NCI-H82 treated with DMSO at 0.1 percent for 48 hours (cell line): ENCODE results near the gene GRID2.

Experiments
- DNase-seq: peaks from one replicate; lab custom pipeline; 2025; ENCODE audit not compliant: unreplicated experiment; lab: John Stamatoyannopoulos, UW

The GRID2 gene

DNA sequence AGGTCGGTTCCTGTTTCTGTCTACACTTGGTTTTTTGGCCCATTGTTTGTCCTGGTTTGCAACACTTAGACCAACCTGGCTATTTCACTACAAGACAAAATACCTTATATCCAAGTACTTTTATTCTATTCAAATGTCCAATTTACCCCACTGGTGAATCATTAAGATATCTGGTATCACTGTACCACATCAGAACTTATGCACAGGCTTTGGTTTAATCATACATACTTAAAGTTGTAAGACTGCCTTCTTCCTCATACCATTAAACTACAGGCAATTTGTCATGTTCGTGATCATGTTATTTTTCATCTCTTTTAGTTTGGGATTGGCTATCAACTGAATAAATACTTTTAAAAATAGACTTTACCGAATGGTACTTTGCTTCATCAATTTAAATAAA, 1471.8 kb downstream of the GRID2 start:
- no peak for DNase-seq

DNA sequence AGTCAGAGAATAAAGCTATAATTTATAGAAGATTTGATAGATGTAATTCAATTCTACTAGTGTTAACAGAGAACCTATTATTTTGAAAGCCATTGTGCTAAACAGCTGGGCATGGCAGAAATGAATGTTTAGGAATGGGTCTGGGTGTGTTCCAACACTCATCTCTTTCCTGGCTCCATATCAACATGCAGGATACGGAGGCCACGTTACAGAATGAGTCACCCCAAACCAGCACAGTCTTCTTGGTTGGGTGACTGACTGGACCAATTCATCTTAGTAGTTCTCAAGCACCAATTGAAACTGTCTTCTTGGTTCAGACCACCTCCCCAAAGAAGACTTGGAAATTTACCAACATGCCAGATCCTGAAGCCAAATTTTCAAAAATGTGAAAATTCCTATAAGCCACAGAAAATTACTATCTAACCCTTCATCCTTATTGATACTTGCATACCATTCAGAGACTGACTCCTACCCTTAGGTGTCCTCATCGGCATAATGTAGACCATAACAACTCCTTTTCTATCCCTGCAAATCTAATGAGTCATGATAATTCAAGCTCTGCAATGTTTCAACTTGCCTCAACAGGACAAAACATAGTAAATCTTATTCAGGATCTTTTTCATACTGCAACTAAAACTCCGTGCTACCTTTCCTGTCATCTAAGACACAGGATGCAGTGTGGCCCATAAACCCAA, 1472.8 kb downstream of the GRID2 start:
- no peak for DNase-seq

DNA sequence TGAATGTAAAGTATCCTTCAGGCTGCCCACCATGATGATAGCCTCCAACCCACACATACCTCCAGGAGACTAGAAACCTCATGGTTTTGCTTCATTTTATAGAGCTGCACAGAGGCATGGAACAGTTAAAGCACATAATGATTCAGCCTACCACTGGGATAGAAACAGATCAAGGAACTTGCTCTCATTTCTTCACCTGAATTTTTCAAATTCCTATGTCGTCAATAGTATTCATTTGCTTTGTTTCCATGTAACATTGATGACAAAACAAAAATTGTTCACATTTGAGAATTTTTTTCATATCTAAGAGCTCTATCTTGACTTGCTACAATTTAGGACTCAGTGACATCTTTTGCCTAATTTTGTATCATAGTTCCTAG, 1473.3 kb downstream of the GRID2 start:
- no peak for DNase-seq

DNA sequence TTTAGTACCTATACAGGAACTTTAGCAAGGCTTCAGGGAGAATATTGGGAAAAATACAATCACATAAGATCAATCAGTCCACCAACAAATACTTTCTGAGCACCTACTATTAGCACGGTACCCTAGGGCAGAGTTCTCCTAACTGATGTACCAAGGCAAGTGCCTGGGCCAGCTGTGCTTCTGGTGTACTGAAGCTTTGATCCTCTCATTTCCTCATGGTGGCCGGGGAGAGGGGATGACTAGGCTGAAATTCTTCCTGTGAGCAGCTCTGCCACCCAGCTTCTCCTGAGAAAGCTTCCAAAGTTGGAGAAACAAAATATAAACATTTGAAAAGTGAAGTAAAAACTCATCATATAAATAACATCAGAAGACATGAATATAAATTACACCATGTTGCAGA, 1475.5 kb downstream of the GRID2 start:
- no peak for DNase-seq

DNA sequence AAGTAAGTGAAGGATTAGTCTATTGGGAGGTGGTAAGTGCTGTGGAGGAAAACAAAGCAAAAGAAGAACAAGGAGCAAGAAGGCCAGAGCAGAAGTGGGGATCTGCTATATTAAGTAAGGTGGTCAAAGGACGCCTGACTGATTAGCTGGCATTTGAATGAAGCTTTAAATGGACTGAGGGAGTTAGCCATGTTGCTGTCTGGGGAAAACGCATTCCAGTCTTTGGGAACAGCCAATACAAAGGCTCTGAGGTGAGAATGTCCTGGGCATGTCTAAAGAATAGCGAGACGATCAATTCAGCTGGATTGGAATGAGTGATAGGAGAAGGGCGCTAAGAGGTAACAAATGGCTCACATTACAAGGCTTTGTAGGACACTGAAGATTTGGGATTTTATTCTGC, 1476.3 kb downstream of the GRID2 start:
- no peak for DNase-seq

DNA sequence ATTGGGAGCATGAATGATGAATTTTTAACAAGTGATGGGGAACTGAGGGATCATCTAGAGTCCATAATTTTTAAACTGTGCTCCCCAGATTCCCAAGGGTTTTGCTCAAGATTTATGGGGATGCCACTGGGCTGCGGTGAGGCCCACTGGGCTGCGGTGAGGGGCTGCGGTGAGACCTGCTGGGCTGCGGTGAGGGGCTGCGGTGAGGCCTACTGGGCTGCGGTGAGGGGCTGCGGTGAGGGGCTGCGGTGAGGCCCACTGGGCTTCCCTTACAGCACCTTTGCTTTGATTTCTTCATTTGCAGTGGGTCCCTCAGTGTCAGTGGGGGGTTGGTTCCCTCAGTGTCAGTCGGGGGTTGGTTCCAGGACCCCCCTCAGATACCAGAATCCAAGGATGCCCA, 1477.4 kb downstream of the GRID2 start:
- DNase-seq = no peak

DNA sequence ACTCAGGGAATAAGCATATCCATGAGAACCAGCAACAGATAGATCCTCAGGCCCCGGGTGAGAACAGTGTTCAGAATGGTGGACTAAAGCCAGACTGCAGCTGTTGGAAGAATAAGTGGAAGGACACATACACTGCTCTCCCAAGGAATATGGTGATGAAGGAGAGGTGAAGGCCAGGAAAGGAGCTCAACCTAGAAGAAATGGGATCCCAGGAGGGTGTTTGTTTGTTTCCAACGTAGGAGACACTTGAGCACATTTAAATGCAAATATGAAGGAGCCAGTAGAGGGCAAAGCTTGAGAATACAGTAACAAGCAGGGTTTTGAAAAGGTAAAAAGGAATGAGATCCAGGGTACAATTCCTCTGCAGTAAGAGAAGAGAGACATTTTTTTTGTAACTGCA, 1482.4 kb downstream of the GRID2 start:
- no peak for DNase-seq

DNA sequence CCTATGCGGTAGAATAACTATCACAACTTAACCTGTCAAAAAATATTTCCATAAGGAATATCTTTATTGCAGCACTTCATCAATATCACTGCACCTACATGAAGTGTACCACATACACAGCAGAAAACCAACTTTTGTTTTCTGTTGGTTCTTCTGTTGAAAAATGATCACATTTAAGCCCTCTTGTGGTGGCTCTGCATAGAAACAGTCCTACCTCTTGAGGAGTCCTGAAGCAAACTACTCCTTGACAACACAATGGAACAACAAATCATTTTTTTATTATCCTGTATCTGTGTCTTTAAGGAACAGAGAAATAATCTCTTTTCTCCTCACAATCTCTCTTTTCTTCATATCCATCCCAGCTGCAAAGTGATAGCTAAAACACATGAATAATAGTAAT, 1484.9 kb downstream of the GRID2 start:
- DNase-seq = no peak

DNA sequence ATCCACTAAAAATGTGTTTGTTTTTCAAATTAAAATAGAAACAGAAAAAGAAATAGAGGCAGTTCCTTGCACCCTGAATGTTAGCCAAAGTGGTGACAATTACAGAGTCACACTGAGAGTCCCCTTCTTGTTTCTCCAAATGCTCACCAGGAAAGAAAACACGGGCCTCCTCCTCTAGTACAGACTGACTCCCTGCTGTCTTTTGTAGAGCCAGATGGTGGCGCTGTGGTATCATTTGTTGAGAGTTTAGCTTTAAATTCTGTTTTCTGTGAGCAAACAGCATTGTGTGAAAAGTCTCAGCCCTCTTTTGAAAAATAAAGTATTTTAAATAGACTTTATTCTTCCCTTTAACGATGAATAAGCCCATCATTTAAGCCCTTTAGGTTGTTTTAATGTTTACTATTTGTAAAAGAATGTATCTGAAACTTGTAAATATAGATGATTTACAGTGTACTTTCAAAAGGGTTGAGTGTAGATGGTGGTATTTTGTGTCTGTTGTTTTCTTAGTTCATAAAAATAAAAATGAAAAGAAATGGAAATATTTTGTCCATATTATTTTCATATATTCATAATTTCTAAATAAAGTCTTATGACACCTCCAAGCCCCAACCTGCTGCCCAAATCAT, 1487.9 kb downstream of the GRID2 start:
- DNase-seq = peak; percentile 65

DNA sequence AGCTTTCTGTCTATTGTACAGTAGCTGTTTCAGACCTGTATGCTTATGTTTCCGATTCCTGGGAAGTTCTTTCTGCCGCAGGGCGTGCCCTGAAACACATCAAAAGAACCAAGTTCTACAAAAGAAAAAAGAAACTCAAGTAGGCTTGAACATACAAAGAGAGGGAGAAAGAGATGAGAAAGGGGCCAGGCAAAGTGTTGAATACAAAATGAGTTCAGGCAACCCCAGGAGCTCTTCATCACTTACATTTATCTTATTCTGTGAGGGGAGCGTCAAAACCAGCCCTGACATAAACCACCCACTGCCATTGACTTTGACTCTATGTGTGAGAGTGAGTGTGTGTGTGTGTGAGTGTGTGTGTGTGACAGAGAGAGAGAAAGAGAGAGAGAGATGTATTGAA, 1498.3 kb downstream of the GRID2 start:
- DNase-seq = no peak

DNA sequence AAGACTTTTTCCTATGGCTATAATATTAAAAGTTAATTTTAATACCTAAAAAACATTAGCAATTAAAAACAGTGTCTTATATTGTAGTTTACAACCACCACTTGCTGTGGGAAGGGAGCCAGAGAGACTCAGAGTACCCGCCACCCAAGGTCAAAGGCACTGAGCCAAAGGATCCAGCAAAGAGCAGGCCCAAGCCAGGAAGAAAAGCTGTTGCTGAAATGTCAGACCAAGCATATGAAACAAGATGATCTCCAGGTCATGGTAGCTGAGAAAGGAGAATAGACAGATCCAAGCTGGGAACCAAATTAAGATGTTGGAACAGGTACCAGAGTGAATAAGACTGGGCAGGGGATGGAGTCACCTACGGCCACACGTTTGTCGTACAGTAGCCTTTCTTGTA, 1506.0 kb downstream of the GRID2 start:
- no peak for DNase-seq

DNA sequence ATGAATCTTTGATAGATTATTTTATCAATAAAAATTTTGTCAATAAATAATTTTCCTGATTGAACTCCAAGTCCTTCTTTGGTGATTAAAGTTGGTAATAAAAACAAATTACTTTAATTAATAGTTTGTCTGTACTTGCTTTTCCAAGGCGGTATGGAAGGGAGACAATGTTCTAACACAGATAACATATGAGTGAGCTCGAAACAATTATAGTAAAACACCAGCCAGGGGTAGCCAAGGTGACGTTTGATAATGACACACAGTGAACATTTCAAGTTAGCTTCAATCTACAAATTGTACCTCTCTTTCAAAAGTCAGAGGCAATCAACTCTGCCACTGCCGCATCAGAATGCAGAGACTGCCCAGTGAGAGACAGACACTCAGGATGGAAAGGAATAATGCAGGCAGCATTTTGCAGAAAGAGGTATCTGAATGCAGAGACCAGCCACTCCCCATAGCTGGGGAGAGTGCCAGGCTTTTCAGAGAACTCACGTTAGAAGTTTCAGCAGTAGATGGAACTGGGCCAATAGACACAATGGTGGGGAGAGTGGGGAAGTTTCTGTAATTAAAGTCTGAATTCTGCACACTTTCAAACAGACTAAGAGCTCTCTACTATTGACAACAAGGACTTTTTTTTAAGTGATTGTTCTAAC, 1506.7 kb downstream of the GRID2 start:
- DNase-seq = no peak

DNA sequence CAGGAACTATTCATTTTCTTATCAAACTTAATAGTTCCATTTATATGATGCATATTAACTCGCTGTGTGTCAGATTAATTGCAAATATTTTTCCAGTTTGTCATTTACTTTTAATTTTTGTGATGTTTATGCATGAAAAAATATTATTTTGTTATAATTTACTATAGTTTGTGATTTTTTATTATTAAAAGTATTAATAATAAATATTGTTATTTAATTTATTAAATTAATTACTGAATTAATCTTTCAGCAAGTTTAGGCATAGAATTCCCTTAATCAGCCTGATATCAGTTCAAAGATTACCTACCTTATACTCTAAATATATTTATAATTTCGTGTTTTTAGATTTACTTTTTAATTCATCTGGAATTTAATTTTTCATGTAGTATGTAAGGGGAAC, 1509.3 kb downstream of the GRID2 start:
- no peak for DNase-seq

DNA sequence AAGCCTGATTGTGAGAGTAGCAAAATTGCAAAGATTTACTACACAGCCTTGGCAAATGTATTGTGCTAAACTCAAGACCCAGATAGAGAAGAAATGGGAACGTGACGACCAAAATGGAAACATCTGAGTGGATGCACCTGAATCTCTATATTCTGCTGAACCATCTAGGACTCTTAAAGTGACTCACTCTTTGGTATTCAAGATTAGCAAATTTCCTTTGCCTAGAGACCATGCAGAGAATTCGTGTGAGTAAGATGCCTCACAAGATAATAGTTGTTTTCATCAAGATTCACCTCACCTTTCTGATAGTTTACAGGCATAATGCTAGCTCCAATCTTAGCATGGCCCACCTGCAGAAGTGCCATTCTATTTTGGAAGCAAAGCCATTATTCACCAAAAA, 1510.4 kb downstream of the GRID2 start:
- no peak for DNase-seq

DNA sequence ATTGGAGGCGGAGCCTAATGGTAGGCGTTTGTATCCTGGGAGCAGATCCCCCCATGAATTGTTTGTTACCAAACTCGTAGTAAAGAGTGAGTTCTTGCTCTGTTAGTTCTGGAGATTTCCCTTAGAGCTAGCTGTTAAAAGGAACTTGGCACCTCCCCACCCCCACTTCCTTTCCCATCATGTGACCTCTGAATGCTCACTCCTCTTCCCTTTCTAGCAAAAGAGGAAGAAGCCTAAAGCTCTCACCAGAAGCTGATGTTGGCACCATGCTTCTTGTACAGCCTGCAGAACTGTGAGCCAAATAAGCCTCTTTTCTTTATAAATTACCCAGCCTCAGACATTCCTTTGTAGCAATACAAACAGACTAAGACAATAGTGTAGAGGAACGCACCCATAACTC, 1511.0 kb downstream of the GRID2 start:
- no peak for DNase-seq
